ENCODE results near the gene ELK1. TPM values are rescaled to one million over a fixed set of nuclear protein-coding genes. Genes with fewer than 3 reads are reported as not detected.

Gene ELK1
- total RNA-seq, 1 experiment from 2014 or later = 57.0 TPM

- H3K36me3 ChIP-seq (ENCODE audit: control insufficient read depth in 1 of 2, insufficient read depth in 2 of 2, low read length in 2 of 2) = peaks cover 2 to 3% of the 10 kb centered on the region in 2 experiments; a peak in 3 of 4 replicates
- no peak overlapping the region for H3K9ac ChIP-seq (ENCODE audit: low read length)
- H2AFZ ChIP-seq (ENCODE audit: low read depth, low read length, poor library complexity, severe bottlenecking) = no peak overlapping the region
- H3K27ac ChIP-seq (ENCODE audit: low read depth, low read length) = no peak overlapping the region
- H3K9me3 ChIP-seq (ENCODE audit: control insufficient read depth in 1 of 2, insufficient read depth in 1 of 2, low read depth in 1 of 2, low read length in 2 of 2) = no peaks in the 10 kb centered on the region
- H3K27me3 ChIP-seq (ENCODE audit: insufficient read depth, low read length) = no peaks in the 10 kb centered on the region
- no peak overlapping the region for H3K4me3 ChIP-seq (replicated peaks in 1 of 2; ENCODE audit: low read depth in 1 of 2, low read length in 2 of 2)
- no peak for ATAC-seq
- no TSS peak for BruUV-seq (replicated peaks)
- H3K4me1 ChIP-seq (ENCODE audit: control insufficient read depth in 1 of 2, insufficient read depth in 2 of 2, low read length in 2 of 2) = no peaks in the 10 kb centered on the region
- CTCF ChIA-PET = no interaction called here
- no peaks in the 10 kb centered on the region for H4K20me1 ChIP-seq (ENCODE audit: insufficient read depth)
- POLR2A ChIA-PET = no interaction called here
- DNase-seq (ENCODE audit: low read depth, low spot score) = no peak
- RAD21 ChIA-PET (ENCODE audit: low non-redundant PET in 1 of 2, low total read pairs in 2 of 2, uncharacterized antibody in 2 of 2, unreplicated experiment in 2 of 2) = no interaction called here
- intact Hi-C loops (cut with micrococcal nuclease) = no loop called here
- no peaks in the 10 kb centered on the region for H3K79me2 ChIP-seq (ENCODE audit: insufficient read depth, low read length)
- no peaks in the 10 kb centered on the region for H3K9me2 ChIP-seq (ENCODE audit: insufficient read depth)
- TF ChIP-seq SIN3A (IDR thresholded peaks at IDR 0.05; ENCODE audit: low read depth) (no peak), POLR2A (IDR thresholded peaks at IDR 0.05; ENCODE audit: borderline replicate concordance, extremely low read depth, insufficient read depth, insufficient read length) (no peak), FOSL1 (IDR thresholded peaks at IDR 0.05; ENCODE audit: low read depth) (no peak), EZH2 (IDR thresholded peaks at IDR 0.05) (no peak), ZFX (IDR thresholded peaks at IDR 0.05) (no peak), EZH2phosphoT487 (IDR thresholded peaks at IDR 0.05; ENCODE audit: borderline replicate concordance) (no peak), JUND (IDR thresholded peaks at IDR 0.05) (no peak), EGR1 (IDR thresholded peaks at IDR 0.05; ENCODE audit: low read depth) (no peak), ATF3 (IDR thresholded peaks at IDR 0.05) (no peak), SRF (IDR thresholded peaks at IDR 0.05; ENCODE audit: low read depth) (no peak), YY1 (IDR thresholded peaks at IDR 0.05; ENCODE audit: extremely low read depth, insufficient replicate concordance, low read depth, low read length) (no peak), POLR2AphosphoS5 (IDR thresholded peaks at IDR 0.05; ENCODE audit: low read depth, low read length) (no peak), CTCF (IDR thresholded peaks at IDR 0.05 in 2 of 3, conservative IDR thresholded peaks at IDR 0.05 in 1 of 3; ENCODE audit: borderline replicate concordance in 1 of 3, insufficient read depth in 1 of 3, low read depth in 2 of 3, low read length in 2 of 3) (no peak), SP1 (IDR thresholded peaks at IDR 0.05; ENCODE audit: low read depth) (no peak), MAX (IDR thresholded peaks at IDR 0.05) (no peak), RAD21 (IDR thresholded peaks at IDR 0.05; ENCODE audit: low read depth) (no peak), ZBTB33 (IDR thresholded peaks at IDR 0.05; ENCODE audit: extremely low read depth, insufficient replicate concordance, low read length) (no peak), ZNF274 (IDR thresholded peaks at IDR 0.05; ENCODE audit: low read depth, low read length) (no peak)
- H3K4me2 ChIP-seq (ENCODE audit: low read length) = no peak overlapping the region
Measured at GRCh38 chrX:47634871-47635575, 15.3 kb downstream of the ELK1 start.
